DND-41 (cell line): ENCODE results near the gene THRB.
A peak's percentile ranks its signal among the peaks of the same experiment; 100 is the strongest.

Experiments
- ATAC-seq: fragments of 200-7000 bp; cut with Tn5 transposase; 3 replicates; pipeline ENCODE4 v1.9.1; 2021; ENCODE audit warnings: low read depth; ENCODE audit not compliant: insufficient read depth
- DNase-seq: peaks from one replicate; pipeline ENCODE4 v3.0.0-alpha.2; 2020
- H2AFZ ChIP-seq: 2 replicates; pipeline ENCODE4 v1.6.0; 2012; ENCODE audit warnings: low read depth, low read length
- H3K27ac ChIP-seq: 2 replicates; pipeline ENCODE4 v1.5.1; 2012; ENCODE audit warnings: low read length, inconsistent platforms
- H3K27me3 ChIP-seq: fragments of 200-600 bp; sonication (generic); 2 replicates; pipeline ENCODE4 v1.6.0; 2012; ENCODE audit warnings: low read length, mild to moderate bottlenecking, inconsistent platforms; ENCODE audit not compliant: insufficient read depth, poor library complexity
- H3K36me3 ChIP-seq: 2 replicates; pipeline ENCODE4 v1.5.1; 2012; ENCODE audit warnings: low read length, inconsistent platforms; ENCODE audit not compliant: insufficient read depth
- H3K4me1 ChIP-seq: 2 replicates; pipeline ENCODE4 v1.5.1; 2012; ENCODE audit warnings: mild to moderate bottlenecking, low read length; ENCODE audit not compliant: insufficient read depth
- H3K4me2 ChIP-seq: 2 replicates; pipeline ENCODE4 v1.6.0; 2012; ENCODE audit warnings: mild to moderate bottlenecking, moderate library complexity, low read length, inconsistent platforms; ENCODE audit not compliant: insufficient read depth
- H3K4me3 ChIP-seq, 2 experiments: fragments of 200-600 bp in 1 of 2; shearing (Covaris generic) in 1 of 2; 2 replicates each; pipeline ENCODE4 v1.5.1; 2012 to 2016; ENCODE audit warnings: inconsistent platforms in 2 of 2, low read length in 2 of 2, mild to moderate bottlenecking in 2 of 2, low read depth in 1 of 2, moderate library complexity in 1 of 2
- H3K79me2 ChIP-seq: 2 replicates; pipeline ENCODE4 v1.6.0; 2012; ENCODE audit warnings: low read length, inconsistent platforms; ENCODE audit not compliant: insufficient read depth
- H3K9ac ChIP-seq: 2 replicates; pipeline ENCODE4 v1.6.0; 2012; ENCODE audit warnings: low read depth, mild to moderate bottlenecking, inconsistent platforms, low read length, moderate library complexity
- H3K9me3 ChIP-seq: 2 replicates; pipeline ENCODE4 v1.5.1; 2012; ENCODE audit warnings: low read length, moderate library complexity, mild to moderate bottlenecking, inconsistent platforms; ENCODE audit not compliant: insufficient read depth, severe bottlenecking
- H4K20me1 ChIP-seq: 2 replicates; pipeline ENCODE4 v1.6.0; 2012; ENCODE audit warnings: low read length; ENCODE audit not compliant: insufficient read depth
- CTCF ChIP-seq: IDR thresholded peaks from 2 replicates; pipeline ENCODE4 v1.5.1; 2012; ENCODE audit warnings: borderline replicate concordance, low read length, moderate library complexity, mild to moderate bottlenecking; ENCODE audit not compliant: poor library complexity, severe bottlenecking; ENCODE audit errors: extremely low read depth
- EZH2 ChIP-seq: IDR thresholded peaks from 3 replicates; pipeline ENCODE4 v1.6.1; 2012; ENCODE audit warnings: borderline replicate concordance, low read depth, mild to moderate bottlenecking, moderate library complexity, low read length, inconsistent platforms; ENCODE audit not compliant: severe bottlenecking

THRB gene

GRCh38 chr3:24185738-24186384 lies 308.8 kb downstream of the THRB start:
- no peaks in the 10 kb centered on the region for H3K4me1 ChIP-seq
- TF ChIP-seq EZH2 (no peak), CTCF (peak; percentile 68)
- no peak overlapping the region for H3K27ac ChIP-seq
- no peaks in the 10 kb centered on the region for H3K36me3 ChIP-seq
- H3K9me3 ChIP-seq, result no peaks in the 10 kb centered on the region
- H3K27me3 ChIP-seq, result no peaks in the 10 kb centered on the region
- peak; percentile 67; the same call in 2 of the 3 replicates for ATAC-seq
- H3K4me3 ChIP-seq, result no peak overlapping the region
- no peak overlapping the region for H3K4me2 ChIP-seq
- peak; percentile 12 for DNase-seq
- H4K20me1 ChIP-seq, result no peaks in the 10 kb centered on the region
- H3K9ac ChIP-seq, result no peak overlapping the region
- H2AFZ ChIP-seq, result no peak overlapping the region
- no peaks in the 10 kb centered on the region for H3K79me2 ChIP-seq

GRCh38 chr3:24184528-24185176 lies 310.0 kb downstream of the THRB start:
- no peaks in the 10 kb centered on the region for H3K36me3 ChIP-seq
- H2AFZ ChIP-seq, result no peak overlapping the region; the same call in 1 of the 2 replicates
- ATAC-seq (no peak), DNase-seq (no peak)
- H3K4me3 ChIP-seq, result no peak overlapping the region
- H3K9ac ChIP-seq, result no peak overlapping the region
- H3K79me2 ChIP-seq, result no peaks in the 10 kb centered on the region
- TF ChIP-seq CTCF (no peak), EZH2 (no peak)
- H4K20me1 ChIP-seq, result no peaks in the 10 kb centered on the region
- H3K4me2 ChIP-seq, result no peak overlapping the region
- H3K9me3 ChIP-seq, result no peaks in the 10 kb centered on the region
- H3K4me1 ChIP-seq, result no peaks in the 10 kb centered on the region
- no peaks in the 10 kb centered on the region for H3K27me3 ChIP-seq
- no peak overlapping the region for H3K27ac ChIP-seq

GRCh38 chr3:24182756-24183155 lies 311.9 kb downstream of the THRB start:
- no peak for DNase-seq
- Histone ChIP-seq H3K27me3 (no peaks in the 10 kb centered on the region), H3K4me1 (no peaks in the 10 kb centered on the region), H3K9me3 (no peaks in the 10 kb centered on the region), H2AFZ (no peak overlapping the region), H3K36me3 (no peaks in the 10 kb centered on the region), H4K20me1 (no peaks in the 10 kb centered on the region), H3K4me3 (no peak overlapping the region), H3K9ac (no peak overlapping the region), H3K27ac (no peak overlapping the region), H3K4me2 (no peak overlapping the region), H3K79me2 (no peaks in the 10 kb centered on the region)
- ATAC-seq, result no peak
- TF ChIP-seq CTCF, result no peak
- TF ChIP-seq EZH2, result no peak
